ENCODE data around the gene CDC73. TPM values are rescaled to one million over a fixed set of nuclear protein-coding genes. Genes with fewer than 3 reads are reported as not detected.
"Not testable (repeated sequence)": the region's sequence is repeated elsewhere in the genome, so short reads cannot be mapped to it uniquely, and the experiment has no call there.

The CDC73 gene
- total RNA-seq, 1 donor from 2014 or later, result 54.2 TPM

GRCh38 chr1:193219391-193219790 is 97.6 kb downstream of the CDC73 start:
- intact Hi-C loops (cut with micrococcal nuclease), result no loop called here

- intact Hi-C loops (cut with micrococcal nuclease), result no loop called here
Observed at GRCh38 chr1:193221651-193222050, 99.8 kb downstream of the CDC73 start.

GRCh38 chr1:193222056-193222615 is 100.3 kb downstream of the CDC73 start:
- intact Hi-C loops (cut with micrococcal nuclease), result no loop called here

- intact Hi-C loops (cut with micrococcal nuclease), result no loop called here
Observed at GRCh38 chr1:193229136-193229535, 107.3 kb downstream of the CDC73 start.

- intact Hi-C loops (cut with micrococcal nuclease), result not testable (repeated sequence)
Observed at GRCh38 chr1:193231146-193231545, 109.3 kb downstream of the CDC73 start.

GRCh38 chr1:193234530-193234929 is 112.7 kb downstream of the CDC73 start:
- intact Hi-C loops (cut with micrococcal nuclease), result no loop called here

GRCh38 chr1:193237381-193237978 is 115.6 kb downstream of the CDC73 start:
- intact Hi-C loops (cut with micrococcal nuclease), result no loop called here

GRCh38 chr1:193240609-193241008 is 118.8 kb downstream of the CDC73 start:
- intact Hi-C loops (cut with micrococcal nuclease), result no loop called here

- intact Hi-C loops (cut with micrococcal nuclease), result no loop called here
Observed at GRCh38 chr1:193241132-193241827, 119.4 kb downstream of the CDC73 start.

- intact Hi-C loops (cut with micrococcal nuclease), result no loop called here
Observed at GRCh38 chr1:193242000-193242399, 120.2 kb downstream of the CDC73 start.

- intact Hi-C loops (cut with micrococcal nuclease), result no loop called here
Observed at GRCh38 chr1:193249187-193249586, 127.4 kb downstream of the CDC73 start.

GRCh38 chr1:193251950-193252349 is 130.1 kb downstream of the CDC73 start:
- intact Hi-C loops (cut with micrococcal nuclease), result loop anchor here (10.0 kb wide), 1 partner anchor 1043 kb away; no protein-coding TSS in a partner anchor

- intact Hi-C loops (cut with micrococcal nuclease), result loop anchor here (10.0 kb wide), 1 partner anchor 1039 kb away; no protein-coding TSS in a partner anchor
Observed at GRCh38 chr1:193256019-193256418, 134.2 kb downstream of the CDC73 start.

GRCh38 chr1:193259636-193260035 is 137.8 kb downstream of the CDC73 start:
- intact Hi-C loops (cut with micrococcal nuclease), result loop anchor here (10.0 kb wide), 1 partner anchor 1035 kb away; no protein-coding TSS in a partner anchor

- intact Hi-C loops (cut with micrococcal nuclease), result no loop called here
Observed at GRCh38 chr1:193260056-193260745, 138.4 kb downstream of the CDC73 start.

GRCh38 chr1:193260896-193261295 is 139.1 kb downstream of the CDC73 start:
- intact Hi-C loops (cut with micrococcal nuclease), result no loop called here

GRCh38 chr1:193262661-193263060 is 140.8 kb downstream of the CDC73 start:
- intact Hi-C loops (cut with micrococcal nuclease), result no loop called here

GRCh38 chr1:193264313-193265065 is 142.7 kb downstream of the CDC73 start:
- intact Hi-C loops (cut with micrococcal nuclease), result no loop called here

- intact Hi-C loops (cut with micrococcal nuclease), result no loop called here
Observed at GRCh38 chr1:193265716-193266115, 143.9 kb downstream of the CDC73 start.

- intact Hi-C loops (cut with micrococcal nuclease), result not testable (repeated sequence)
Observed at GRCh38 chr1:193266794-193267193, 145.0 kb downstream of the CDC73 start.

- intact Hi-C loops (cut with micrococcal nuclease), result no loop called here
Observed at GRCh38 chr1:193270996-193271395, 149.2 kb downstream of the CDC73 start.
